Activated naive CD4-positive, alpha-beta T cell treated with anti-CD3 and anti-CD28 coated beads, Interleukin-2, amount 50 U/mL, for 16 hours (primary cell): ENCODE measurements around the gene AMN.
"Not testable (repeated sequence)": the region's sequence is repeated elsewhere in the genome, so short reads cannot be mapped to it uniquely, and the experiment has no call there.

Source experiments
- DNase-seq: peaks from one replicate; pipeline ENCODE4 v3.0.0-alpha.2; 2020

Gene AMN

GRCh38 chr14:102914474-102915291 lies 7.8 kb upstream of the AMN start:
- DNase-seq: no peak

GRCh38 chr14:102915292-102916110 lies 7.0 kb upstream of the AMN start:
- DNase-seq: no peak

- no peak for DNase-seq
Measured at GRCh38 chr14:102916347-102917055, 6.0 kb upstream of the AMN start.

GRCh38 chr14:102917056-102917385 lies 5.4 kb upstream of the AMN start:
- no peak for DNase-seq

- DNase-seq: peak; percentile 64
Measured at GRCh38 chr14:102917469-102918211, 4.8 kb upstream of the AMN start.

GRCh38 chr14:102918438-102918837 lies 4.0 kb upstream of the AMN start:
- no peak for DNase-seq

GRCh38 chr14:102920273-102920997 lies 2.0 kb upstream of the AMN start:
- DNase-seq: no peak

GRCh38 chr14:102920998-102921304 lies 1.5 kb upstream of the AMN start:
- DNase-seq: no peak

- no peak for DNase-seq
Measured at GRCh38 chr14:102923201-102923924, 900 bp downstream of the AMN start.

GRCh38 chr14:102923925-102924486 lies 1.5 kb downstream of the AMN start:
- no peak for DNase-seq

- DNase-seq: no peak
Measured at GRCh38 chr14:102924632-102925588, 2.4 kb downstream of the AMN start.

- DNase-seq: no peak
Measured at GRCh38 chr14:102925646-102926045, 3.2 kb downstream of the AMN start.

GRCh38 chr14:102926104-102926503 lies 3.6 kb downstream of the AMN start:
- DNase-seq: no peak

- DNase-seq: not testable (repeated sequence)
Measured at GRCh38 chr14:102926840-102927239, 4.4 kb downstream of the AMN start.

GRCh38 chr14:102927346-102927877 lies 4.9 kb downstream of the AMN start:
- no peak for DNase-seq

- DNase-seq: no peak
Measured at GRCh38 chr14:102927878-102928411, 5.5 kb downstream of the AMN start.

GRCh38 chr14:102928412-102929240 lies 6.2 kb downstream of the AMN start:
- DNase-seq: peak; percentile 81
